ENCODE data around the gene SMC5. TPM values are rescaled to one million over a fixed set of nuclear protein-coding genes. Genes with fewer than 3 reads are reported as not detected.
A peak's percentile ranks its signal among the peaks of the same experiment; 100 is the strongest.

Gene SMC5
- total and polyA plus RNA-seq, 5 donors: 7.7 to 24.4 (median 15.8) TPM

DNA sequence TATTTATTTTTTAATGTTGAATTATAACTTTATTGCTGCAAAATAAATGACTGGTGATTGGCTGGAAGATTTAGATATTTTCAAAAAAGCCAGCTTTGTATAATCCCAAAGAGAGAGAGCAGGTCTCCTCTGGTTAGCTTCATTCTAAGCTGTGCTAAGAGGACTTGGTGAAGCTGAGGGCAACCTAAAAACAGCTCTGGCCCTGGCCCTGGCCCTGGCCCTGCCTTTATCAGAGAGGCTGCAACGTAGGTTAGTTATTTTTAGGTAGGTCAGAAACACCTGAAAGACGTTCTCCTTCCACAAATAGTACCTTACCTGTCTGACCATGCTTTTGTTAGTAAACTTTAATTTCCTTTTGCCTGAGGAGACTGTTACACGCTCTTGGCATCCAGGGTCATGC lies 97.0 kb downstream of the SMC5 start:
- Histone ChIP-seq H3K9me3 (ENCODE audit: control insufficient read depth, low read length) (no peaks in the 10 kb centered on the region), H3K4me3 (ENCODE audit: low read length) (no peak overlapping the region), H3K27ac (ENCODE audit: low read length) (no peak overlapping the region), H3K4me1 (ENCODE audit: control insufficient read depth, insufficient read depth, low read length) (no peaks in the 10 kb centered on the region), H3K27me3 (ENCODE audit: control insufficient read depth, insufficient read depth) (no peaks in the 10 kb centered on the region)
- DNase-seq: no peak
- 74% methylated on average over 3 of the region's 3 CpGs for WGBS
- peak in 1 of 2 donors; percentile 44 for ATAC-seq
- intact Hi-C loops (cut with DNase I): loop anchor here (5.0 to 10.0 kb wide), 4 partner anchors 49 to 246 kb away; no protein-coding TSS in a partner anchor

DNA sequence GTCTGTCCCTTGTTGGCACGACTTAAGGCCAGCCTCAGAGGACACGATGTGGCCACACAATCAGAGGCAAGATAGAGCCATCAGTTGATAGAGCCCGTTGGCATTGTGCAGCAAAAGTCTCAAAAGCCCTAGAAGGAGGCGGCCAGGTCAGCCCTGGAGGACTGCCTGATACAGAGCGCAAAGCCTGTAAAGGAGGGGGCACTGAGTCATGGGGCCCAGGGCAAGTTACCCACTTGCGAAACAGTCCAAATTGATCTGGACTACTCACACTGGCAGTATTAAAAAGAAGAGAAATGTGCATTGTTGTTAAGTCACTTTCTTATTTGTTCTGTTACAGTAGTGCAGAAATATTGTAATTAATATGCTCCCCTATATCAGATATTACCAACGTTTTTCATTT lies 104.2 kb downstream of the SMC5 start:
- Histone ChIP-seq H3K9me3 (ENCODE audit: control insufficient read depth, low read length) (no peaks in the 10 kb centered on the region), H3K4me1 (ENCODE audit: control insufficient read depth, insufficient read depth, low read length) (no peaks in the 10 kb centered on the region), H3K27me3 (ENCODE audit: control insufficient read depth, insufficient read depth) (no peaks in the 10 kb centered on the region), H3K4me3 (ENCODE audit: low read length) (no peak overlapping the region), H3K27ac (ENCODE audit: low read length) (no peak overlapping the region)
- no peak for DNase-seq
- no peak for ATAC-seq
- intact Hi-C loops (cut with DNase I): no loop called here
- whole genome bisulfite sequencing: 84% methylated on average over 7 of the region's 7 CpGs

DNA sequence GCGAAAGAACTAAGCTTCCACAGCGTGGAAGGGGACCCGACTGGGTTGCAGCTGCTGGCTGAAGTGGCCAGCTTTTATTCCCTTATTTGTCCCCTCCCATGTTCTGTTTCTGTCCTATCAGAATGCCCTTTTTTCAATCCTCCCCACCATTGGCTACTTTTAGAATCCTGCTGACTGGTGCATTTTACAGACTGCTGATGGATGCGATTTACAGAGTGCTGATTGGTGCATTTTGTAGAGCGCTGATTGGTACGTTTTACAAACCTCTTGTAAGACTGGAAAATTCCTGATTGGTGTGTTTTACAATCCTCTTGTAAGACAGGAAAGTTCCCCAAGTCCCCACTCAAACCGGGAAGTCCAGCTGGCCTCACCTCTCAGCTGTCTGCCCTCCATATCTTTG lies 105.0 kb downstream of the SMC5 start:
- no peaks in the 10 kb centered on the region for H3K27me3 ChIP-seq (ENCODE audit: control insufficient read depth, insufficient read depth)
- H3K4me3 ChIP-seq (ENCODE audit: low read length): no peak overlapping the region
- H3K27ac ChIP-seq (ENCODE audit: low read length): no peak overlapping the region
- DNase-seq (no peak), ATAC-seq (no peak)
- WGBS: 97% methylated on average over 7 of the region's 7 CpGs
- H3K4me1 ChIP-seq (ENCODE audit: control insufficient read depth, insufficient read depth, low read length): no peaks in the 10 kb centered on the region
- intact Hi-C loops (cut with DNase I): no loop called here
- no peaks in the 10 kb centered on the region for H3K9me3 ChIP-seq (ENCODE audit: control insufficient read depth, low read length)

DNA sequence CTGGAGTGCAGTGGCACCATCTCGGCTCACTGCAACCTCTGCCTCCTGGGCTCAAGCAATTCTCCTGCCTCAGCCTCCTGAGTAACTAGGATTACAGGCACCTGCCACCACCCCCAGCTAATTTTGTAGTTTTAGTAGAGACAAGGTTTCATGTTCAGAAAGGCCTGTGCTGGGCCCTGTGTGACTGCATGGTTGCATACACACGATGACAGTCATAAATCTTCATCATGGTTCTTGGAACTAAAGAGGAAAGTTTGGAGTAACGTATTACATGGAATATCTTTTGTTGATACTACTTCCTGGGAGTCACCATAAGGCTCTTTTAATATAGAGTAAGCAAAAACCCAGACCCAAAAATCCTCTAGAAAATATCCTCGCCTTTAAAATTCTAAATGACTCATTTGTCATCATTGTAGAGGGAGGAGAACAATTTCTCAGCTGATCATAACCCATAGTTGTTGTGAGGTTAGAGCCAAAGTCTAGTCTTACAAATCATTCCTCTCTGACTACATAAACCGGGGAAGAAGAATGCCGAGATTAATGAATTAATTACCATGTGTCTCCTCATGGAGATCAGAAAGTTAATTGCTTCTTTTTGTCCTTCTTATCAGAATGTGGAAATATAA lies 108.6 kb downstream of the SMC5 start:
- intact Hi-C loops (cut with DNase I): no loop called here

DNA sequence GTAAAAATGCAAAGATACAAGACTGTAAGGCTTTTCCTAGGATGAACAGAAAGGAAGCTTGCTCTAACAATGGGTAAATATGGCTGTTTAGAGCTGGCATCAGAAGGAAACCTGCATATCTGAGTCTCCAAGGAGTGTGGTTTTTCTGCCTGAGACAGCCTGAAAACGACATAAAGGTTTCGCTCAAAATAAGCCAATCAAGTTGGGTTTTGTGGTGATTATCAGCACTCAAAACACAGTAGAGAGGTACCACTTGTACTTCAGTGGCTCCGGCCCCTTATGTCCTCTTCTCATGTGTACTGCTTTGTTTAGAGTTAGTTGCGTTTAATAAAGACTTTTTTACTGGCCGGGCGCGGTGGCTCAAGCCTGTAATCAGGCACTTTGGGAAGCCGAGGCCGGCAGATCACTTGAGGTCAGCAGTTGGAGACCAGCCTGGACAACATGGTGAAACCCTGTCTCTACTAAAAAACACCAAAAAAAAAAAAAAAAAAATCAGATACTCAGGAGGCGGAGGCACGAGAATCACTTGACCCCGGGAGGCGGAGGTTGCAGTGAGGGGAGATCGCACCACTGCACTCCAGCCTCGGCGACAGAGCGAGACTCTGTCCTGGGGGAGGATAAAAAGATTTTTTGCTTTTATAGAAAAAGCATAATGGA lies 116.3 kb downstream of the SMC5 start:
- intact Hi-C loops (cut with DNase I): no loop called here
- no peaks in the 10 kb centered on the region for H3K27me3 ChIP-seq (ENCODE audit: control insufficient read depth, insufficient read depth)
- H3K4me1 ChIP-seq (ENCODE audit: control insufficient read depth, insufficient read depth, low read length): peaks cover 2% of the 10 kb centered on the region
- ATAC-seq: peak; percentile 28 to 38
- H3K9me3 ChIP-seq (ENCODE audit: control insufficient read depth, low read length): no peaks in the 10 kb centered on the region
- H3K27ac ChIP-seq (ENCODE audit: low read length): no peak overlapping the region
- DNase-seq: peak; percentile 38 to 74 (median 48)
- WGBS: 68% methylated on average over 17 of the region's 17 CpGs
- H3K4me3 ChIP-seq (ENCODE audit: low read length): no peak overlapping the region

More for the DNA sequence above, 108.6 kb downstream of the SMC5 start:
- no peak for DNase-seq
- WGBS: 87% methylated on average over 6 of the region's 6 CpGs
- no peaks in the 10 kb centered on the region for H3K27me3 ChIP-seq (ENCODE audit: control insufficient read depth, insufficient read depth)
- H3K9me3 ChIP-seq (ENCODE audit: control insufficient read depth, low read length): no peaks in the 10 kb centered on the region
- H3K4me1 ChIP-seq (ENCODE audit: control insufficient read depth, insufficient read depth, low read length): no peaks in the 10 kb centered on the region
- no peak overlapping the region for H3K27ac ChIP-seq (ENCODE audit: low read length)
- no peak overlapping the region for H3K4me3 ChIP-seq (ENCODE audit: low read length)
- no peak for ATAC-seq

DNA sequence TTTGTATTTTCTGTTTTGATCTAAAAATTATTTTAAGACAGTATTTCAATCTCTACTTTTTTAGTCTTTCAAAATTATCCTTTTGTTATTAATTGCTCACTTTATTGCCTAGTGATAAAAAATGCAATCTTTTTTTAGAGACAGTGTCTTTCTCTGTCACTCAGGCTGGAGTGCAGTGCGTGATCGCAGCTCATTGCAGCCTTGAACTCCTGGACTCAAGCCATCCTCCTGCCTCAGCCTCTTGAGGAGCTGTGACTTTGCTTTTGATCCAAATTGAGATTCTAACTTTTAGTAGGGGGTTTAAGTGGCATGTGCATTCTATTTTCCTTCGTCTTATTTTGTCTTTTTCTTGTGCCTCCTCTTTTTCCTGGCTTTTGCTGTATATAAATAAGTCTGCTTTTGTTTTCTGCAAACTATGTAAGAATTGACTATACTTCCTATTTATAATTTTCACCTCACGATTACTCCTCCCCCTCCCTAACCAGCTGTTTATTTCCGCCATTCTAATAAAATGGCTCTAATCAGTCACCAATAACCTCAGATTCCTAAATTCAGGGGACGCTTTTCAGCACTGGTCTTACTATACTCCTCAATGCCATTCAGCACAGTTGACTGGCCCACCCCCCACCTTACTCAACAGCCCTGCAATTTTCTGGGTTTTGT lies 123.4 kb downstream of the SMC5 start:
- intact Hi-C loops (cut with DNase I): no loop called here
- WGBS: 70% methylated on average over 6 of the region's 6 CpGs
- no peak for DNase-seq
- Histone ChIP-seq H3K27me3 (ENCODE audit: control insufficient read depth, insufficient read depth) (no peaks in the 10 kb centered on the region), H3K9me3 (ENCODE audit: control insufficient read depth, low read length) (no peaks in the 10 kb centered on the region), H3K27ac (ENCODE audit: low read length) (no peak overlapping the region), H3K4me1 (ENCODE audit: control insufficient read depth, insufficient read depth, low read length) (peaks cover 5% of the 10 kb centered on the region), H3K4me3 (ENCODE audit: low read length) (no peak overlapping the region)
- ATAC-seq: peak; percentile 32 to 42

DNA sequence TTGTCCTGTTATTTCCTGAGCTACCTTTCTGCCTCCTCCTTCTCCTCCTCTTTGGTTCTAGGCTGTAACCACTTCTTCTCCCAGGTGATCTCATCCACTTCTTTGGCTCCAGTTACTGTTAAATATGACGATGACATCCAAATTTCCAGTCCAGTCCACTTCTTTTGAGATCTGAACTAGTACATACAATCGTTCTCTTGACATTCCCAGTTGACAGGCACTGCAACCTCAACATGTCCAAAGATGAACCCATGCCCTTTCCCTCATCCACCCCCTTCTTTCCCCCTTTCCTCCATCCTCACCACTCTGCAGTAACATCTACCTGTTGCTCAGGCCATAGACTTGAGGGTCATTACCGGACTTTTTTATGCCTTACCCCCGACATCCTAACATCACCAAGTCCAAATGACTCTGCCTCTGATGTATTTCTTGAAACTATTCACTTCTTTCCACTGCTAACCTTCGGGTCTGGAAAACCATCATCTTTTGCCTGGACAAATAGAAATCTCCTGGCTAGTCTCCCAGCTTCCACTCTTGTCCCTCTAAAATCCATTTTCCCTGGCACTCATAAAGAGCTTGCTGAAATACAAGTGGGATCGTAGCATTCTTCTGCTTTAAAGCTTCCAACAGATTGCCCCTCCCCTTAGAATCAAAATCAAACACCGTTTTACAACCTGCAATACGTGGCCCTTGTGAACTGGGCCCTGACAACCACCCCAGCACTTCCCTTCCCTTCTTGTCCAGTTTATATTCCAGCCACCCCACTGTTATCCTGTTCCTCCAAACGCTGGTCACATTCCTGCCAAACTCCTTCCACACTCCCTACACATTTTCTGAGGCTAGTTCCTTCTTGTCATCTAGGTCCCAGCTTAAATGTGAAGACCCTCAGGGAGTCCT lies 124.2 kb downstream of the SMC5 start:
- H3K4me3 ChIP-seq (ENCODE audit: low read length): no peak overlapping the region
- DNase-seq (no peak), ATAC-seq (no peak)
- WGBS: 66% methylated on average over 9 of the region's 9 CpGs
- peaks cover 5% of the 10 kb centered on the region for H3K4me1 ChIP-seq (ENCODE audit: control insufficient read depth, insufficient read depth, low read length)
- no peaks in the 10 kb centered on the region for H3K9me3 ChIP-seq (ENCODE audit: control insufficient read depth, low read length)
- H3K27ac ChIP-seq (ENCODE audit: low read length): no peak overlapping the region
- H3K27me3 ChIP-seq (ENCODE audit: control insufficient read depth, insufficient read depth): no peaks in the 10 kb centered on the region
- intact Hi-C loops (cut with DNase I): no loop called here

DNA sequence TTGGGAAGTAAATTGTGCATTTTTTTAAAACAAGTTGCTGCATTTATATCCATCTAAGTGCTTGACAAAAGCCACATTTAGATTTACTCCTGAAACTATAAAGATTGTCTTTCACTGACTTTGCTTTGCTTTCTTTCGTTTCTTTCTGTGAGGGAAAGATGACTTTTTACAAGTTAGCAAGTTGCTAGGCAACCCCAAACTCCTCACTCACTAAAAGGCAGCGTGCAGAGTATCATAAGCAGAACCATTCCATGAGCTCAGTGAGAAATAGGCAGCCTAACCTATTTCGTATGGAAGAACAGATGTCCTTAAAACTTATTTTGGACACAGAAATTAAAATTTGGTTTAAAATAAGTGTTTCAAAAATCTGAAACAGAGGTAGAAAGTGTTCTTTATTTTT lies 126.6 kb downstream of the SMC5 start:
- H3K9me3 ChIP-seq (ENCODE audit: control insufficient read depth, low read length): no peaks in the 10 kb centered on the region
- no peaks in the 10 kb centered on the region for H3K27me3 ChIP-seq (ENCODE audit: control insufficient read depth, insufficient read depth)
- no peak overlapping the region for H3K27ac ChIP-seq (ENCODE audit: low read length)
- intact Hi-C loops (cut with DNase I): no loop called here
- 60% methylated on average over 3 of the region's 3 CpGs for WGBS
- ATAC-seq: no peak
- DNase-seq: no peak
- peaks cover 11% of the 10 kb centered on the region for H3K4me1 ChIP-seq (ENCODE audit: control insufficient read depth, insufficient read depth, low read length)
- no peak overlapping the region for H3K4me3 ChIP-seq (ENCODE audit: low read length)

DNA sequence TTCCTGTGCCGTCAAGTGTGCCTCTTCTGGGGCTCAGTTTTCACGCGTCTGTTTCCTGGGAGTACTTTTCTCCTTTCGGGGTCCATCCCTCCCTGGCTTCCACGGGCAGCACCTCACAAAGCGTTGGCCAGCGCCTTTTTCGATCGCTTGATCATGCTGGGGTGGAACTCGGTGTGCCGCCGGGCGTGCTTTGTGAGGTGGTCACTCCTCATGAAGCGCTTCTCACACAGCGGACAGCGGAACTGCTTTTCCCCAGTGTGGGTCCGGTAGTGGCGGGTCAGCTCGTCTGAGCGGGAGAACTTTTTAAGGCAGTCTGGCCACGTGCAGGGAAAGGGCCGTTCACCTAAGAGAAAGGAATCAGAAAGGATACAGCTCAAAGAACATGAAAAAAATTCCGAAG lies 128.9 kb downstream of the SMC5 start:
- peak in 2 of 3 donors; percentile 55 to 72 for DNase-seq
- Histone ChIP-seq H3K27me3 (ENCODE audit: control insufficient read depth, insufficient read depth) (no peaks in the 10 kb centered on the region), H3K4me1 (ENCODE audit: control insufficient read depth, insufficient read depth, low read length) (peaks cover 25% of the 10 kb centered on the region), H3K27ac (ENCODE audit: low read length) (no peak overlapping the region), H3K9me3 (ENCODE audit: control insufficient read depth, low read length) (no peaks in the 10 kb centered on the region), H3K4me3 (ENCODE audit: low read length) (no peak overlapping the region)
- WGBS: 90% methylated on average over 23 of the region's 23 CpGs
- intact Hi-C loops (cut with DNase I): no loop called here
- no peak for ATAC-seq

DNA sequence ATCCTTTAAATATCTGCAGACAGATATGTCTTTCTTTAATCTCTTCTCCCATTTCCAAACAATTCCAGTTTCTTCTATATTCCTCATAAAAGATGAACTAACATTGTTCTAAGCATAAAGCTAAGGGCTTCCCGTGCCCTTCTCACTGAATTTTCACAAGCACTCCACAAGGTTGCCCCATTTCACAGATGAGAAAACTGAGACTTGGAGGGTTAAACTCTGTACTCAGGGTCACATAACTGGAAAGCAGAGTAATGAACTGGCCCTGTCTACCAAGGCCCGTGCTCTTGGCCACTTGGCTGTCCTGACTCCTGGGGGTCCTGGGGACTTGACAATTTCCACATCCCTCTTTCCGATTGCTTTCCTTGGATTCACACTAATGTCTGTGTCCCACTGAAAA lies 130.4 kb downstream of the SMC5 start:
- Histone ChIP-seq H3K27ac (ENCODE audit: low read length) (no peak overlapping the region), H3K4me3 (ENCODE audit: low read length) (no peak overlapping the region), H3K9me3 (ENCODE audit: control insufficient read depth, low read length) (no peaks in the 10 kb centered on the region), H3K4me1 (ENCODE audit: control insufficient read depth, insufficient read depth, low read length) (peaks cover 33% of the 10 kb centered on the region), H3K27me3 (ENCODE audit: control insufficient read depth, insufficient read depth) (no peaks in the 10 kb centered on the region)
- DNase-seq (no peak), ATAC-seq (peak in 1 of 2 donors; percentile 2)
- 61% methylated on average over 3 of the region's 3 CpGs for WGBS
- intact Hi-C loops (cut with DNase I): no loop called here
